Measurements from ENCODE around the gene ELK3.
A peak's percentile ranks its signal among the peaks of the same experiment; 100 is the strongest.

The ELK3 gene

DNA sequence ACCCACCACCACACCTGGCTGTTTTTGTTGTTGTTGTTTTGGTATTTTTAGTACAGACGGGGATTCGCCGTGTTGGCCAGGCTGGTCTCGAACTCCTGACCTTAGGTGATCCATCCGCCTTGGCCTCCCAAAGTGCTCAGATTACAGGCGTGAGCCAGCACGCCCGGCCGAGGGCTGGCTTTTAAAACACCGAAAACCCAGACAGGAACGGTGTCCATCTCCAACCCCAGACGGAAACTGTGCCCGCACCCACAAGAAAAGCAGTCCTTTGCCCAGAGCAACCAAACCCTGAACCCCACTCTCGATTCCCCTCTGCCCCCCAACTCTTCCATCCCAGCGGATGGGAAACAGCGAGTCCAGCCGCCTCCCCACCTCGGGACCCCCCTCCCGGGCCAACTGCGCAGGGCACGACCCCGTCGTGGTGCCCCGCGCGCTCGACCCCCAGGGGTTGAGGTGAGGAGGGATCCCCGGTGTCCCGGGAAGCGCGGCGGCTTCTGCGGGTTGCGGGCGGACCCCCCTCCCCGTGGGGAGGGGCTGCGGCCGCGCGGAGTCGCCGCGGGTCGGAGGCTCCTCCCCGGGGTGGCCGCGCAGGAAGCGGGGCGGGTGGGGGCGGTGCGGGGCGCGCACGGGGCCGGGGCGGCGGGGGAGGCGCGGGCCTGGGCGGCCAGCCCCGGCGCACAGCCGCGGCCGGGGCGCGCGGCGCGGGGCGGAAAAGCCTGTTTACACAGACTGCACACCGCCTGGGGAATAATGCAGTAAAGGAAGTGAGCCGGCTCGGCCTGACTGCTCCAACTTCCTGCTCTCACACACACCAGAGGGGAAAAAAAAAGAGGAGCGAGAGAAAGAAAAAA, at the start of gene ELK3:
ELK3 (plus strand) TSS at position 651 of the 851 bp plus-strand sequence.
- TF ChIP-seq, protein P1, sequence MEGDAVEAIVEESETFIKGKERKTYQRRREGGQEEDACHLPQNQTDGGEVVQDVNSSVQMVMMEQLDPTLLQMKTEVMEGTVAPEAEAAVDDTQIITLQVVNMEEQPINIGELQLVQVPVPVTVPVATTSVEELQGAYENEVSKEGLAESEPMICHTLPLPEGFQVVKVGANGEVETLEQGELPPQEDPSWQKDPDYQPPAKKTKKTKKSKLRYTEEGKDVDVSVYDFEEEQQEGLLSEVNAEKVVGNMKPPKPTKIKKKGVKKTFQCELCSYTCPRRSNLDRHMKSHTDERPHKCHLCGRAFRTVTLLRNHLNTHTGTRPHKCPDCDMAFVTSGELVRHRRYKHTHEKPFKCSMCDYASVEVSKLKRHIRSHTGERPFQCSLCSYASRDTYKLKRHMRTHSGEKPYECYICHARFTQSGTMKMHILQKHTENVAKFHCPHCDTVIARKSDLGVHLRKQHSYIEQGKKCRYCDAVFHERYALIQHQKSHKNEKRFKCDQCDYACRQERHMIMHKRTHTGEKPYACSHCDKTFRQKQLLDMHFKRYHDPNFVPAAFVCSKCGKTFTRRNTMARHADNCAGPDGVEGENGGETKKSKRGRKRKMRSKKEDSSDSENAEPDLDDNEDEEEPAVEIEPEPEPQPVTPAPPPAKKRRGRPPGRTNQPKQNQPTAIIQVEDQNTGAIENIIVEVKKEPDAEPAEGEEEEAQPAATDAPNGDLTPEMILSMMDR (IDR thresholded peaks at IDR 0.05; ENCODE audit: low read depth, low read length), result no peak
- peak; percentile 39 for DNase-seq
- Histone ChIP-seq H3K4me3 (ENCODE audit: low read depth, low read length) (peak within 1 kb of the TSS; percentile 77), H3K27me3 (ENCODE audit: insufficient read depth, low read depth, severe bottlenecking) (no peaks in the 10 kb centered on the region), H3K27ac (no peak within 1 kb of the TSS), H3K36me3 (no peaks in the 10 kb centered on the region), H3K9me3 (ENCODE audit: severe bottlenecking) (no peaks in the 10 kb centered on the region)

DNA sequence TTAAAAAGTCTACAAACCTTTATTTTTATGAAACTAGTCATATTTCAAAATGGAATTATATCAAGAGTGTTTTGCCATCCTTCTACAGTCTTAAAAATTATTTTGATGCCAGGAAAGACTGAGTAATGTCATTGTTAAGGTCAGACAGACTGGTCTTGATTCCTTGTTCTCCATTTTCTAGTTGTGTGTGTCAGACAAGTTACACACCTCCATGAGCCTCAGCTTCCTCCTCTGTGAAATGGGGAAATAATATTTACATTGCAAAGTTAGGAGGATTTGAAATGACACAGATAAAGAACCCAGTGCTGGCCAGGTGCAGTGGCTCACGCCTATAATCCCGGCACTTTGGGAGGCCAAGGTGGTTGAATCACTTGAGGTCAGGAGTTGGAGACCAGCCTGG, 47.4 kb upstream of the ELK3 start:
- no peak for DNase-seq
- no peaks in the 10 kb centered on the region for H3K36me3 ChIP-seq
- H3K4me3 ChIP-seq (ENCODE audit: low read depth, low read length), result no peak overlapping the region
- TF ChIP-seq, protein P1 (IDR thresholded peaks at IDR 0.05; ENCODE audit: low read depth, low read length), result no peak
- H3K27me3 ChIP-seq (ENCODE audit: insufficient read depth, low read depth, severe bottlenecking), result no peaks in the 10 kb centered on the region
- no peaks in the 10 kb centered on the region for H3K9me3 ChIP-seq (ENCODE audit: severe bottlenecking)
- no peak overlapping the region for H3K27ac ChIP-seq

DNA sequence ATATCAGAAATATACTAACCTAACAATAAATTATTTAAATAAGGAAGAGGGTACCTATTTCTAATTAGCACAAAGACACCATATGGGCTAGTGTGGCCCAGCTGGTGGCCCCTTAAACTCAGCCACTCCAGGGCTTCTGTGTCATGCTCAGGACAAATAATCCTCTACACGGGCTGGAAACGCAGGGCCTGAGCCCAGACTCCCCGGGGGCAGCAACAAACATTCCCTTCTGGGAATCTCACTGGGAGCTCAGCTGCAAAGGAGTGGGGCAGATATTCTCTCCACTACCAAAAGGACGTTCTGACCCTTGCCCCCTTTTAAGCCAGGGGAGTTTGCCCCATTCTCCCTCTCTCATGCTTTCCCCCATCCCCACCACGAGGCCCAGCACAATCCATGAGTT, 43.7 kb upstream of the ELK3 start:
- no peak overlapping the region for H3K4me3 ChIP-seq (ENCODE audit: low read depth, low read length)
- peak overlapping the region; percentile 37 for H3K27ac ChIP-seq
- H3K36me3 ChIP-seq, result no peaks in the 10 kb centered on the region
- TF ChIP-seq, protein P1 (IDR thresholded peaks at IDR 0.05; ENCODE audit: low read depth, low read length), result no peak
- H3K9me3 ChIP-seq (ENCODE audit: severe bottlenecking), result no peaks in the 10 kb centered on the region
- no peaks in the 10 kb centered on the region for H3K27me3 ChIP-seq (ENCODE audit: insufficient read depth, low read depth, severe bottlenecking)
- DNase-seq, result peak; percentile 64

DNA sequence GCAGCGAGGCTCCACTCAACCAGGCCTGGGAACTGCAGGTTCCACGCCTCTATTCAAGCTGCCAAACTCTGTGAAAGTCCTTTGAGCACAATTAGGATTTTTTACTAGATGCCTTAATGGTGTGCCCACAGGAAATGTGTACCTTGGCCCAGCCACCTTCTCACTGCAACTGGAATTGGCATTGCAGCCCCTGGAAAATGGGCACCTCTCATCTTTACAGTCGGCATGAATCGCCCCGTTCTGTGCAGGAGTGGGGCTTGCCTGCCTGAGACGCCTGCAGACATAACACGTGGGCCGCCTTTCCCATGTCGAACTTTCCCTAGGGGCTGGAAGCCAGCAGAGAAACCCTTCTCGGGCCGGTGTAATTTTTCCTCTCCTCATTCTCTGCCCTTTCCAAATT, 42.0 kb upstream of the ELK3 start:
- Histone ChIP-seq H3K27me3 (ENCODE audit: insufficient read depth, low read depth, severe bottlenecking) (no peaks in the 10 kb centered on the region), H3K9me3 (ENCODE audit: severe bottlenecking) (no peaks in the 10 kb centered on the region), H3K4me3 (ENCODE audit: low read depth, low read length) (no peak overlapping the region), H3K36me3 (no peaks in the 10 kb centered on the region), H3K27ac (no peak overlapping the region)
- TF ChIP-seq, protein P1 (IDR thresholded peaks at IDR 0.05; ENCODE audit: low read depth, low read length), result no peak
- DNase-seq, result no peak

DNA sequence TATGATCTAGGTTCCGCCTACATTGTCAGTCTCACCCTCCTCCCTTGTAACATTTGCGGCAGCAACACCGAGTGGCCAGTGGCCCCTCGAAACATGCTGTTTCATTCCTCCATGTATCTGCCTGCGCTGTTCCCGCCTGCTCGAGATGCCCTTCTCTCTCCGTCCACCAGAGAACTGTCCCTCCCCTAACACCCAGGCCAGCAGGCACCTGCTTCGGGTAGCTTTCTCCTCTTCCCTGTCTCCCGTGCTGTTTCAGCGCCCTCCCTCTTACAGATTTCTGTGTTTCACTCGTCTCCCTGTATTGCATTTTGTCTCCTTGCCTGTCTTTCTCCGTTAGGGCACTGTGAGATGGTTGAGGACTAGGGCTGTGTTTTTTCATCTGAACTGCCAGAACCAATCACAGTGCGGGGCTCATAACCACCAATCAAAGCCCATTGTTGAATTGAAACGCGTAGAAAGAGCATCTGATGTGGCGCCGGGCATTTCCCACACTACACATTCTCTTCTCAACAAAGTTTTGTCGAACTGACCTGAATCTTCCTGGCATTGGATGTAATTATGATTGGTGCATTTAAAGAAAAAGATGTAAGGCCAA, 40.9 kb upstream of the ELK3 start:
- H3K36me3 ChIP-seq, result no peaks in the 10 kb centered on the region
- no peak overlapping the region for H3K27ac ChIP-seq
- no peak overlapping the region for H3K4me3 ChIP-seq (ENCODE audit: low read depth, low read length)
- no peak for DNase-seq
- no peaks in the 10 kb centered on the region for H3K27me3 ChIP-seq (ENCODE audit: insufficient read depth, low read depth, severe bottlenecking)
- TF ChIP-seq, protein P1 (IDR thresholded peaks at IDR 0.05; ENCODE audit: low read depth, low read length), result no peak
- no peaks in the 10 kb centered on the region for H3K9me3 ChIP-seq (ENCODE audit: severe bottlenecking)
